NCI-H82 (cell line): ENCODE measurements around the gene IGSF1.
"Not testable (repeated sequence)": the region's sequence is repeated elsewhere in the genome, so short reads cannot be mapped to it uniquely, and the experiment has no call there.

Experiments used
- DNase-seq: peaks from one replicate; lab custom pipeline; 2025; lab: John Stamatoyannopoulos, UW

Gene IGSF1

GRCh38 chrX:131271826-131272225, 17.3 kb downstream of the IGSF1 start:
- no peak for DNase-seq

- no peak for DNase-seq
Measured at GRCh38 chrX:131271274-131271673, 17.8 kb downstream of the IGSF1 start.

- no peak for DNase-seq
Measured at GRCh38 chrX:131270080-131270479, 19.0 kb downstream of the IGSF1 start.

- no peak for DNase-seq
Measured at GRCh38 chrX:131264665-131265064, 24.4 kb downstream of the IGSF1 start.

GRCh38 chrX:131264053-131264452, 25.1 kb downstream of the IGSF1 start:
- DNase-seq = peak; percentile 11

- DNase-seq = peak; percentile 74
Measured at GRCh38 chrX:131262738-131263679, 26.1 kb downstream of the IGSF1 start.

GRCh38 chrX:131262200-131262599, 26.9 kb downstream of the IGSF1 start:
- DNase-seq = peak; percentile 37

GRCh38 chrX:131257367-131257766, 31.7 kb downstream of the IGSF1 start:
- DNase-seq = peak; percentile 84

- DNase-seq = not testable (repeated sequence)
Measured at GRCh38 chrX:131250984-131251738, 37.9 kb downstream of the IGSF1 start.

GRCh38 chrX:131239057-131239456, 50.0 kb downstream of the IGSF1 start:
- DNase-seq = no peak

GRCh38 chrX:131237363-131237762, 51.7 kb downstream of the IGSF1 start:
- DNase-seq = no peak

- no peak for DNase-seq
Measured at GRCh38 chrX:131235768-131236545, 53.1 kb downstream of the IGSF1 start.

- no peak for DNase-seq
Measured at GRCh38 chrX:131227608-131228007, 61.5 kb downstream of the IGSF1 start.

GRCh38 chrX:131226591-131226990, 62.5 kb downstream of the IGSF1 start:
- DNase-seq = no peak

GRCh38 chrX:131225078-131225477, 64.0 kb downstream of the IGSF1 start:
- DNase-seq = no peak
